H9 (cell line): ENCODE data around the gene LGALS8. TPM values are rescaled to one million over a fixed set of nuclear protein-coding genes. Genes with fewer than 3 reads are reported as not detected.

ENCODE experiments used
- DNase-seq: peaks from one replicate; pipeline ENCODE4 v3.0.0-alpha.2; 2017
- H2AFZ ChIP-seq: one replicate; pipeline ENCODE4 v1.6.1; 2013; ENCODE audit warnings: mild to moderate bottlenecking, low read length, control low read depth, moderate library complexity
- H2AK5ac ChIP-seq: 2 replicates; pipeline ENCODE4 v1.6.1; 2013; ENCODE audit warnings: low read length, control low read depth, mixed read lengths; ENCODE audit not compliant: insufficient read length
- H2BK120ac ChIP-seq: one replicate; pipeline ENCODE4 v1.6.1; 2013; ENCODE audit warnings: low read depth, mild to moderate bottlenecking, low read length, control low read depth, inconsistent platforms; ENCODE audit not compliant: poor library complexity, severe bottlenecking
- H2BK12ac ChIP-seq: 2 replicates; pipeline ENCODE4 v1.6.1; 2013; ENCODE audit warnings: low read length, control low read depth, mixed read lengths, low read depth; ENCODE audit not compliant: insufficient read length
- H2BK15ac ChIP-seq: 2 replicates; pipeline ENCODE4 v1.6.1; 2013; ENCODE audit warnings: low read depth, low read length, control low read depth
- H2BK20ac ChIP-seq: one replicate; pipeline ENCODE4 v1.6.1; 2013; ENCODE audit warnings: low read depth, mild to moderate bottlenecking, low read length, control low read depth, inconsistent platforms; ENCODE audit not compliant: poor library complexity, severe bottlenecking
- H2BK5ac ChIP-seq: 2 replicates; pipeline ENCODE4 v1.6.1; 2013; ENCODE audit warnings: low read length, control low read depth, mixed read lengths; ENCODE audit not compliant: insufficient read length
- H3K14ac ChIP-seq: 2 replicates; pipeline ENCODE4 v1.6.1; 2013; ENCODE audit warnings: low read length, control low read depth; ENCODE audit not compliant: insufficient read depth
- H3K18ac ChIP-seq: 2 replicates; pipeline ENCODE4 v1.6.1; 2013; ENCODE audit warnings: low read depth, mild to moderate bottlenecking, mixed read lengths, low read length, control low read depth; ENCODE audit not compliant: insufficient read length
- H3K23ac ChIP-seq: 2 replicates; pipeline ENCODE4 v1.6.1; 2013; ENCODE audit warnings: low read length, control low read depth, mixed read lengths, low read depth; ENCODE audit not compliant: insufficient read length
- H3K23me2 ChIP-seq: 2 replicates; pipeline ENCODE4 v1.6.1; 2013; ENCODE audit warnings: low read depth, mild to moderate bottlenecking, mixed read lengths, low read length, control low read depth; ENCODE audit not compliant: insufficient read length, poor library complexity, severe bottlenecking
- H3K27ac ChIP-seq: 2 replicates; pipeline ENCODE4 v1.5.1; 2013; ENCODE audit warnings: low read length, control low read depth, mixed read lengths, low read depth; ENCODE audit not compliant: insufficient read length
- H3K27me3 ChIP-seq: 2 replicates; pipeline ENCODE4 v1.6.1; 2013; ENCODE audit warnings: low read length, control low read depth, inconsistent platforms; ENCODE audit not compliant: insufficient read depth
- H3K4ac ChIP-seq: 2 replicates; pipeline ENCODE4 v1.6.1; 2013; ENCODE audit warnings: low read depth, mild to moderate bottlenecking, control low read depth, inconsistent platforms, low read length, moderate library complexity
- H3K4me1 ChIP-seq: 2 replicates; pipeline ENCODE4 v1.6.1; 2013; ENCODE audit warnings: low read length, control low read depth, inconsistent platforms; ENCODE audit not compliant: insufficient read depth
- H3K4me2 ChIP-seq: 2 replicates; pipeline ENCODE4 v1.6.1; 2013; ENCODE audit warnings: low read length, control low read depth, mixed read lengths; ENCODE audit not compliant: insufficient read length, insufficient read depth
- H3K56ac ChIP-seq: 2 replicates; pipeline ENCODE4 v1.6.1; 2013; ENCODE audit warnings: low read depth, mild to moderate bottlenecking, mixed read lengths, low read length, control low read depth; ENCODE audit not compliant: insufficient read length
- H3K79me1 ChIP-seq: 2 replicates; pipeline ENCODE4 v1.6.1; 2013; ENCODE audit warnings: low read depth, mild to moderate bottlenecking, moderate library complexity, low read length, control low read depth, inconsistent platforms; ENCODE audit not compliant: insufficient read depth, poor library complexity, severe bottlenecking
- H3K79me2 ChIP-seq: 2 replicates; pipeline ENCODE4 v1.6.1; 2013; ENCODE audit warnings: low read length, control low read depth, inconsistent platforms; ENCODE audit not compliant: insufficient read depth
- H3K9ac ChIP-seq: 2 replicates; pipeline ENCODE4 v1.6.1; 2013; ENCODE audit warnings: low read length, control low read depth, mixed read lengths; ENCODE audit not compliant: insufficient read length; ENCODE audit errors: extremely low read depth
- H3K9me3 ChIP-seq: one replicate; pipeline ENCODE4 v1.6.1; 2013; ENCODE audit warnings: low read depth, low read length, inconsistent platforms; ENCODE audit not compliant: control insufficient read depth
- H3T11ph ChIP-seq: one replicate; pipeline ENCODE4 v1.6.1; 2013; ENCODE audit warnings: mild to moderate bottlenecking, low read length, control low read depth, inconsistent platforms
- H4K20me1 ChIP-seq: one replicate; pipeline ENCODE4 v1.6.1; 2013; ENCODE audit not compliant: control insufficient read depth, insufficient read length, insufficient read depth
- H4K5ac ChIP-seq: 2 replicates; pipeline ENCODE4 v1.6.1; 2013; ENCODE audit warnings: low read depth, mild to moderate bottlenecking, mixed read lengths, low read length, control low read depth; ENCODE audit not compliant: insufficient read length
- H4K8ac ChIP-seq: replicated peaks from 2 replicates; pipeline ENCODE4 v1.6.1; 2013; ENCODE audit warnings: low read length, control low read depth, mixed read lengths, low read depth; ENCODE audit not compliant: insufficient read length
- H4K91ac ChIP-seq: 2 replicates; pipeline ENCODE4 v1.6.1; 2013; ENCODE audit warnings: low read depth, mild to moderate bottlenecking, moderate library complexity, mixed read lengths, low read length, control low read depth; ENCODE audit not compliant: insufficient read length
- H3K27ac Mint-ChIP-seq, 3 experiments: 2 replicates in 2 of 3; 3 replicates in 1 of 3; pipeline ENCODE4 v1.8.0; 2020 to 2021; ENCODE audit warnings: mixed read lengths in 3 of 3, mild to moderate bottlenecking in 1 of 3, moderate library complexity in 1 of 3
- H3K27me3 Mint-ChIP-seq: 2 replicates; pipeline ENCODE4 v1.8.0; 2021; ENCODE audit warnings: low read depth, mild to moderate bottlenecking, moderate library complexity, mixed read lengths
- H3K36me3 Mint-ChIP-seq, 3 experiments: 2 replicates in 2 of 3; 3 replicates in 1 of 3; pipeline ENCODE4 v1.8.0; 2020 to 2021; ENCODE audit warnings: low read depth in 3 of 3, mixed read lengths in 3 of 3; ENCODE audit not compliant: insufficient read depth in 1 of 3
- H3K4me1 Mint-ChIP-seq, 2 experiments: 2 replicates each; pipeline ENCODE4 v1.8.0; 2020; ENCODE audit warnings: mixed read lengths in 2 of 2
- H3K4me3 Mint-ChIP-seq, 2 experiments: 2 replicates in 1 of 2; 3 replicates in 1 of 2; pipeline ENCODE4 v1.8.0; 2020 to 2021; ENCODE audit warnings: mild to moderate bottlenecking in 2 of 2, mixed read lengths in 2 of 2, moderate library complexity in 1 of 2
- H3K9me3 Mint-ChIP-seq, 2 experiments: 2 replicates in 1 of 2; 3 replicates in 1 of 2; pipeline ENCODE4 v1.8.0; 2020; ENCODE audit warnings: mild to moderate bottlenecking in 2 of 2, mixed read lengths in 2 of 2, moderate library complexity in 1 of 2
- CTCF ChIP-seq: fragments of 200-600 bp; sonication (generic); conservative IDR thresholded peaks from 3 replicates; pipeline ENCODE4 v1.8.0; 2021; ENCODE audit warnings: antibody characterized with exemption, mild to moderate bottlenecking
- WGBS: extraction: QIAGEN DNeasy Blood & Tissue Kit; methylation state at CpG from one replicate; pipeline ENCODE4 v1.1.7; 2013; ENCODE audit warnings: missing lambda C conversion rate, low lambda C conversion rate, mixed read lengths; ENCODE audit not compliant: insufficient read length; ENCODE audit errors: extremely low coverage; 5-methylcytosine and 5-hydroxymethylcytosine counted together
- total RNA-seq: library from RNA; stranded (reverse); gene quantifications from 2 replicates; pipeline ENCODE4 v1.2.1, GENCODE V29; 2021

Gene LGALS8
- total RNA-seq, 1 experiment from 2014 or later, result 14.2 TPM

- Histone ChIP-seq H3K23ac (no peak overlapping the region), H2BK120ac (no peak overlapping the region), H4K20me1 (no peaks in the 10 kb centered on the region), H3K4me1 (0 out of 2 replicates have a peak, but pooled peaks cover 4% of the 10 kb centered on the region), H2BK5ac (no peak overlapping the region), H4K5ac (no peak overlapping the region), H3K18ac (no peak overlapping the region), H3K27ac (no peak overlapping the region), H4K8ac (no peak overlapping the region), H3K23me2 (no peaks in the 10 kb centered on the region), H3K56ac (no peak overlapping the region), H2AK5ac (no peak overlapping the region), H3K9ac (no peak overlapping the region), H2AFZ (no peak overlapping the region), H3K4me2 (no peak overlapping the region), H3K79me2 (no peaks in the 10 kb centered on the region), H3T11ph (no peak overlapping the region), H2BK15ac (no peak overlapping the region), H3K27me3 (no peaks in the 10 kb centered on the region), H3K79me1 (no peaks in the 10 kb centered on the region), H4K91ac (no peak overlapping the region), H3K4ac (no peak overlapping the region), H3K14ac (no peak overlapping the region), H2BK20ac (no peak overlapping the region), H2BK12ac (no peak overlapping the region), H3K9me3 (no peaks in the 10 kb centered on the region)
- no peak overlapping the region for H3K4me3 Mint-ChIP-seq
- H3K27me3 Mint-ChIP-seq, result no peaks in the 10 kb centered on the region
- no peak for TF ChIP-seq CTCF
- H3K36me3 Mint-ChIP-seq, result peaks cover 31 to 93% (median 80%) of the 10 kb centered on the region in 3 experiments; a peak in 6 of 7 replicates
- WGBS, result no CpG with 5 or more reads among the region's 6 CpGs
- H3K4me1 Mint-ChIP-seq, result peaks cover 0 to 2% of the 10 kb centered on the region in 2 experiments; a peak in 1 of 4 replicates
- no peak overlapping the region for H3K27ac Mint-ChIP-seq
- H3K9me3 Mint-ChIP-seq, result no peaks in the 10 kb centered on the region
- DNase-seq, result no peak
Observed at GRCh38 chr1:236548452-236548851, 24.7 kb downstream of the LGALS8 start.
